Stimulated activated naive B cell treated with anti-CD40 and anti-IgM and Interleukin-4, amounts not matched to agents 10 μg/mL and 1 μg/mL and 100 μg/mL, for 72 hours (primary cell): ENCODE results near the gene ENTPD6.
A peak's percentile ranks its signal among the peaks of the same experiment; 100 is the strongest.
"Not testable (repeated sequence)": the region's sequence is repeated elsewhere in the genome, so short reads cannot be mapped to it uniquely, and the experiment has no call there.

ENCODE experiments used
- ATAC-seq, 2 donors: fragments of 150-1000 bp; cut with Tn5 transposase; replicated peaks; 2 replicates each; pipeline ENCODE4 v1.10.0; 2021; ENCODE audit warnings: moderate library complexity in 1 of 2
- DNase-seq: peaks from one replicate; pipeline ENCODE4 v3.0.0; 2021
- H3K27ac Mint-ChIP-seq: one replicate; pipeline ENCODE4 v1.8.0; 2022; ENCODE audit warnings: mild to moderate bottlenecking, mixed read lengths
- H3K27me3 Mint-ChIP-seq, 2 donors: one replicate each; pipeline ENCODE4 v1.8.0; 2022; ENCODE audit warnings: mixed read lengths in 2 of 2
- H3K36me3 Mint-ChIP-seq, 2 donors: one replicate each; pipeline ENCODE4 v1.8.0; 2022; ENCODE audit warnings: mixed read lengths in 2 of 2, mild to moderate bottlenecking in 1 of 2
- H3K4me1 Mint-ChIP-seq, 2 donors: one replicate each; pipeline ENCODE4 v1.8.0; 2022; ENCODE audit warnings: mixed read lengths in 2 of 2, mild to moderate bottlenecking in 1 of 2
- H3K4me3 Mint-ChIP-seq, 2 donors: one replicate each; pipeline ENCODE4 v1.8.0; 2022; ENCODE audit warnings: mild to moderate bottlenecking in 2 of 2, mixed read lengths in 2 of 2, moderate library complexity in 1 of 2
- H3K9me3 Mint-ChIP-seq, 2 donors: one replicate each; pipeline ENCODE4 v1.8.0; 2022; ENCODE audit warnings: mixed read lengths in 2 of 2, mild to moderate bottlenecking in 1 of 2

ENTPD6 gene

GRCh38 chr20:25176184-25176583 is 19.3 kb upstream of the ENTPD6 start:
- H3K9me3 Mint-ChIP-seq, result peaks cover 1 to 7% of the 10 kb centered on the region in 2 donors
- peaks cover 17 to 31% of the 10 kb centered on the region in 2 donors for H3K27me3 Mint-ChIP-seq
- H3K27ac Mint-ChIP-seq, result no peak overlapping the region
- ATAC-seq, result no peak
- H3K36me3 Mint-ChIP-seq, result no peaks in the 10 kb centered on the region
- no peak overlapping the region for H3K4me3 Mint-ChIP-seq
- no peaks in the 10 kb centered on the region for H3K4me1 Mint-ChIP-seq
- no peak for DNase-seq

- no peaks in the 10 kb centered on the region for H3K4me1 Mint-ChIP-seq
- H3K36me3 Mint-ChIP-seq, result no peaks in the 10 kb centered on the region
- ATAC-seq (no peak), DNase-seq (no peak)
- peaks cover 17 to 31% of the 10 kb centered on the region in 2 donors for H3K27me3 Mint-ChIP-seq
- H3K4me3 Mint-ChIP-seq, result no peak overlapping the region
- H3K27ac Mint-ChIP-seq, result no peak overlapping the region
- H3K9me3 Mint-ChIP-seq, result peaks cover 1 to 9% of the 10 kb centered on the region in 2 donors
Measured at GRCh38 chr20:25177890-25178321, 17.6 kb upstream of the ENTPD6 start.

GRCh38 chr20:25178563-25179438 is 16.7 kb upstream of the ENTPD6 start:
- ATAC-seq (peak; percentile 67 to 69), DNase-seq (no peak)
- H3K27ac Mint-ChIP-seq, result no peak overlapping the region
- H3K36me3 Mint-ChIP-seq, result peaks cover 3% of the 10 kb centered on the region in 2 donors
- H3K27me3 Mint-ChIP-seq, result peaks cover 18 to 27% of the 10 kb centered on the region in 2 donors
- H3K9me3 Mint-ChIP-seq, result peaks cover 2 to 10% of the 10 kb centered on the region in 2 donors
- no peak overlapping the region for H3K4me3 Mint-ChIP-seq
- H3K4me1 Mint-ChIP-seq, result no peaks in the 10 kb centered on the region

- Mint-ChIP-seq H3K36me3 (peaks cover 5 to 7% of the 10 kb centered on the region in 2 donors), H3K27me3 (peaks cover 24 to 33% of the 10 kb centered on the region in 2 donors)
Measured at GRCh38 chr20:25179439-25180089, 15.9 kb upstream of the ENTPD6 start.

GRCh38 chr20:25184391-25184790 is 11.1 kb upstream of the ENTPD6 start:
- peaks cover 36 to 38% of the 10 kb centered on the region in 2 donors for H3K27me3 Mint-ChIP-seq
- H3K27ac Mint-ChIP-seq, H3K4me1 Mint-ChIP-seq, ATAC-seq, H3K36me3 Mint-ChIP-seq, H3K4me3 Mint-ChIP-seq, DNase-seq: not testable (repeated sequence)
- H3K9me3 Mint-ChIP-seq, result peaks cover 6 to 19% of the 10 kb centered on the region in 2 donors

More at GRCh38 chr20:25179439-25180089, 15.9 kb upstream of the ENTPD6 start:
- no peak overlapping the region for H3K4me3 Mint-ChIP-seq
- no peak overlapping the region for H3K27ac Mint-ChIP-seq
- DNase-seq (no peak), ATAC-seq (no peak)
- H3K4me1 Mint-ChIP-seq, result no peaks in the 10 kb centered on the region
- peaks cover 6 to 14% of the 10 kb centered on the region in 2 donors for H3K9me3 Mint-ChIP-seq

- no peak overlapping the region for H3K27ac Mint-ChIP-seq
- H3K4me1 Mint-ChIP-seq, result no peaks in the 10 kb centered on the region
- H3K9me3 Mint-ChIP-seq, result peaks cover 6 to 19% of the 10 kb centered on the region in 2 donors
- ATAC-seq, result no peak
- DNase-seq, result no peak
- peaks cover 44 to 50% of the 10 kb centered on the region in 2 donors for H3K27me3 Mint-ChIP-seq
- peaks cover 5 to 7% of the 10 kb centered on the region in 2 donors for H3K36me3 Mint-ChIP-seq
- no peak overlapping the region for H3K4me3 Mint-ChIP-seq
Measured at GRCh38 chr20:25187220-25187619, 8.3 kb upstream of the ENTPD6 start.

GRCh38 chr20:25187635-25188034 is 7.9 kb upstream of the ENTPD6 start:
- DNase-seq (no peak), ATAC-seq (no peak)
- Mint-ChIP-seq H3K4me1 (no peaks in the 10 kb centered on the region), H3K27me3 (peaks cover 44 to 50% of the 10 kb centered on the region in 2 donors), H3K4me3 (no peak overlapping the region), H3K36me3 (peaks cover 5 to 7% of the 10 kb centered on the region in 2 donors), H3K9me3 (peaks cover 6 to 16% of the 10 kb centered on the region in 2 donors), H3K27ac (no peak overlapping the region)

- Mint-ChIP-seq H3K36me3 (peaks cover 5 to 7% of the 10 kb centered on the region in 2 donors), H3K4me1 (no peaks in the 10 kb centered on the region), H3K9me3 (peaks cover 6 to 15% of the 10 kb centered on the region in 2 donors), H3K27ac (no peak overlapping the region), H3K27me3 (peaks cover 44 to 50% of the 10 kb centered on the region in 2 donors), H3K4me3 (no peak overlapping the region)
- ATAC-seq (no peak), DNase-seq (no peak)
Measured at GRCh38 chr20:25188218-25188617, 7.3 kb upstream of the ENTPD6 start.

GRCh38 chr20:25191051-25191450 is 4.5 kb upstream of the ENTPD6 start:
- Mint-ChIP-seq H3K9me3 (no peaks in the 10 kb centered on the region), H3K27me3 (peaks cover 19 to 26% of the 10 kb centered on the region in 2 donors), H3K4me3 (no peak overlapping the region), H3K36me3 (peaks cover 0 to 2% of the 10 kb centered on the region in 2 donors), H3K27ac (no peak overlapping the region), H3K4me1 (peaks cover 3 to 9% of the 10 kb centered on the region in 2 donors)
- ATAC-seq, result no peak
- DNase-seq, result no peak

- Mint-ChIP-seq H3K4me3 (no peak overlapping the region), H3K9me3 (no peaks in the 10 kb centered on the region), H3K27me3 (peaks cover 14 to 25% of the 10 kb centered on the region in 2 donors), H3K27ac (no peak overlapping the region), H3K4me1 (peaks cover 6 to 15% of the 10 kb centered on the region in 2 donors), H3K36me3 (peaks cover 0 to 4% of the 10 kb centered on the region in 2 donors)
- DNase-seq (no peak), ATAC-seq (no peak)
Measured at GRCh38 chr20:25191689-25192088, 3.8 kb upstream of the ENTPD6 start.

- Mint-ChIP-seq H3K27me3 (peaks cover 8 to 12% of the 10 kb centered on the region in 2 donors), H3K27ac (no peak overlapping the region), H3K36me3 (peaks cover 4 to 7% of the 10 kb centered on the region in 2 donors), H3K4me3 (no peak overlapping the region), H3K4me1 (peaks cover 17 to 31% of the 10 kb centered on the region in 2 donors), H3K9me3 (no peaks in the 10 kb centered on the region)
- ATAC-seq (no peak), DNase-seq (no peak)
Measured at GRCh38 chr20:25193843-25194242, 1.7 kb upstream of the ENTPD6 start.

GRCh38 chr20:25194333-25194972 is 1.1 kb upstream of the ENTPD6 start:
- no peak for ATAC-seq
- no peak overlapping the region for H3K27ac Mint-ChIP-seq
- H3K9me3 Mint-ChIP-seq, result no peaks in the 10 kb centered on the region
- peaks cover 21 to 37% of the 10 kb centered on the region in 2 donors for H3K4me1 Mint-ChIP-seq
- peaks cover 8 to 12% of the 10 kb centered on the region in 2 donors for H3K27me3 Mint-ChIP-seq
- peak overlapping the region; percentile 88 to 97 for H3K4me3 Mint-ChIP-seq
- DNase-seq, result no peak
- H3K36me3 Mint-ChIP-seq, result peaks cover 5 to 9% of the 10 kb centered on the region in 2 donors

GRCh38 chr20:25195962-25196785 is 662 bp downstream of the ENTPD6 start:
- Mint-ChIP-seq H3K27ac (peak overlapping the region; percentile 49), H3K27me3 (peaks cover 0 to 4% of the 10 kb centered on the region in 2 donors), H3K36me3 (peaks cover 9 to 15% of the 10 kb centered on the region in 2 donors), H3K4me1 (peaks cover 27 to 47% of the 10 kb centered on the region in 2 donors), H3K4me3 (peak overlapping the region; percentile 88 to 97), H3K9me3 (no peaks in the 10 kb centered on the region)
- peak; percentile 44 to 51 for ATAC-seq
- DNase-seq, result no peak
